Measurements from ENCODE around the gene CALML5. TPM values are rescaled to one million over a fixed set of nuclear protein-coding genes. Genes with fewer than 3 reads are reported as not detected.

The CALML5 gene
- total and polyA plus RNA-seq, 2 donors (not counting 1 experiment from before 2014, with no cell fraction given): not detected

GRCh38 chr10:5497289-5497688 lies 2.1 kb downstream of the CALML5 start:
- no peak for DNase-seq (ENCODE audit: low read depth in 2 of 2)
- no peak for TF ChIP-seq EZH2 (IDR thresholded peaks at IDR 0.05; ENCODE audit: low read length, missing control alignments)
- no peak for TF ChIP-seq CTCF (conservative IDR thresholded peaks at IDR 0.05 in 1 of 2, IDR thresholded peaks at IDR 0.05 in 1 of 2; ENCODE audit: low read depth in 1 of 2, low read length in 2 of 2)
- Histone ChIP-seq H4K20me1 (ENCODE audit: control insufficient read depth, extremely low read depth, insufficient read depth, low read length) (no peaks in the 10 kb centered on the region), H3K9ac (ENCODE audit: insufficient read depth, low read length) (no peak overlapping the region), H3K79me2 (ENCODE audit: control insufficient read depth, insufficient read depth, low read length) (no peaks in the 10 kb centered on the region), H3K4me1 (ENCODE audit: control insufficient read depth, extremely low read depth, insufficient read depth, low read length) (no peaks in the 10 kb centered on the region), H3K27ac (ENCODE audit: insufficient read depth, low read length) (no peak overlapping the region), H3K4me3 (replicated peaks in 1 of 4; ENCODE audit: control extremely low read depth in 1 of 4, insufficient read depth in 1 of 4, low read depth in 3 of 4, low read length in 4 of 4) (no peak overlapping the region), H3K27me3 (ENCODE audit: control insufficient read depth, insufficient read depth, low read length) (peaks cover 2% of the 10 kb centered on the region), H3K36me3 (ENCODE audit: control insufficient read depth, insufficient read depth, low read length) (no peaks in the 10 kb centered on the region), H3K9me3 (ENCODE audit: control insufficient read depth, insufficient read depth, low read depth, low read length) (no peaks in the 10 kb centered on the region), H2AFZ (ENCODE audit: low read length) (no peak overlapping the region), H3K4me2 (ENCODE audit: extremely low read depth, insufficient read depth, low read length) (no peak overlapping the region)

- no peaks in the 10 kb centered on the region for H4K20me1 ChIP-seq (ENCODE audit: control insufficient read depth, extremely low read depth, insufficient read depth, low read length)
- H3K4me2 ChIP-seq (ENCODE audit: extremely low read depth, insufficient read depth, low read length): no peak overlapping the region
- no peaks in the 10 kb centered on the region for H3K4me1 ChIP-seq (ENCODE audit: control insufficient read depth, extremely low read depth, insufficient read depth, low read length)
- no peak for DNase-seq (ENCODE audit: low read depth in 2 of 2)
- H3K27ac ChIP-seq (ENCODE audit: insufficient read depth, low read length): no peak overlapping the region
- H2AFZ ChIP-seq (ENCODE audit: low read length): no peak overlapping the region
- H3K9ac ChIP-seq (ENCODE audit: insufficient read depth, low read length): no peak overlapping the region
- H3K36me3 ChIP-seq (ENCODE audit: control insufficient read depth, insufficient read depth, low read length): no peaks in the 10 kb centered on the region
- no peaks in the 10 kb centered on the region for H3K27me3 ChIP-seq (ENCODE audit: control insufficient read depth, insufficient read depth, low read length)
- no peaks in the 10 kb centered on the region for H3K79me2 ChIP-seq (ENCODE audit: control insufficient read depth, insufficient read depth, low read length)
- no peak for TF ChIP-seq EZH2 (IDR thresholded peaks at IDR 0.05; ENCODE audit: low read length, missing control alignments)
- TF ChIP-seq CTCF (conservative IDR thresholded peaks at IDR 0.05 in 1 of 2, IDR thresholded peaks at IDR 0.05 in 1 of 2; ENCODE audit: low read depth in 1 of 2, low read length in 2 of 2): no peak
- no peaks in the 10 kb centered on the region for H3K9me3 ChIP-seq (ENCODE audit: control insufficient read depth, insufficient read depth, low read depth, low read length)
- H3K4me3 ChIP-seq (replicated peaks in 1 of 4; ENCODE audit: control extremely low read depth in 1 of 4, insufficient read depth in 1 of 4, low read depth in 3 of 4, low read length in 4 of 4): no peak overlapping the region
Measured at GRCh38 chr10:5496261-5497250, 2.8 kb downstream of the CALML5 start.

GRCh38 chr10:5494611-5495010 lies 4.8 kb downstream of the CALML5 start:
- no peak for DNase-seq (ENCODE audit: low read depth in 2 of 2)
- no peaks in the 10 kb centered on the region for H3K79me2 ChIP-seq (ENCODE audit: control insufficient read depth, insufficient read depth, low read length)
- TF ChIP-seq CTCF (conservative IDR thresholded peaks at IDR 0.05 in 1 of 2, IDR thresholded peaks at IDR 0.05 in 1 of 2; ENCODE audit: low read depth in 1 of 2, low read length in 2 of 2) (no peak), EZH2 (IDR thresholded peaks at IDR 0.05; ENCODE audit: low read length, missing control alignments) (no peak)

More at GRCh38 chr10:5494611-5495010, 4.8 kb downstream of the CALML5 start:
- Histone ChIP-seq H3K9ac (ENCODE audit: insufficient read depth, low read length) (no peak overlapping the region), H4K20me1 (ENCODE audit: control insufficient read depth, extremely low read depth, insufficient read depth, low read length) (no peaks in the 10 kb centered on the region), H2AFZ (ENCODE audit: low read length) (no peak overlapping the region), H3K27me3 (ENCODE audit: control insufficient read depth, insufficient read depth, low read length) (no peaks in the 10 kb centered on the region), H3K36me3 (ENCODE audit: control insufficient read depth, insufficient read depth, low read length) (no peaks in the 10 kb centered on the region), H3K4me2 (ENCODE audit: extremely low read depth, insufficient read depth, low read length) (no peak overlapping the region), H3K27ac (ENCODE audit: insufficient read depth, low read length) (no peak overlapping the region), H3K4me1 (ENCODE audit: control insufficient read depth, extremely low read depth, insufficient read depth, low read length) (no peaks in the 10 kb centered on the region), H3K9me3 (ENCODE audit: control insufficient read depth, insufficient read depth, low read depth, low read length) (no peaks in the 10 kb centered on the region), H3K4me3 (replicated peaks in 1 of 4; ENCODE audit: control extremely low read depth in 1 of 4, insufficient read depth in 1 of 4, low read depth in 3 of 4, low read length in 4 of 4) (no peak overlapping the region)
